Measurements from ENCODE around the gene TP53AIP1. TPM values are rescaled to one million over a fixed set of nuclear protein-coding genes. Genes with fewer than 3 reads are reported as not detected.

The TP53AIP1 gene
- total and polyA plus RNA-seq, 10 of the 15 experiments (the other 5 are each of a cell fraction or from before 2014, with no cell fraction given): 0.01 TPM; not detected in 9

DNA sequence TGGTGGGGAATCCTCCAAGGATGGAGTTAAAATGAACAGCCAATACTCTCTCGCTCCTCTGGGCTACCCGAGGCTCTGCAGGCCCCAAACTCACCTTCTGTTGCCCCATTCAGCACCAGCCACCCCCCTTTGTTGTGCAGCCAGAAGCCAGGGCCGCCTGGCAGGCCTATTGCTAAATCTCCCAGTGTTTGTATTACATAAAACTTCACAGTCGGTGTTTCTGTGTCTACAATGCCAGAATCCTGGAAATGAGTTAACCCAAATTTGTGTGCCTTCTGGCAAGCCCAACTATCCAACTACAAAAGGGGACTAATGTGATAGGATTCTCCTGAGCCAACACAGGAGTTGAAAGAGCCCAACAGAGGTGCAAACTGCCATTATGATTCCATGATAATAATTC is 42.2 kb downstream of the TP53AIP1 start (continued):
- TF ChIP-seq IKZF1 (conservative IDR thresholded peaks at IDR 0.05) (no peak), MTA2 (IDR thresholded peaks at IDR 0.05; ENCODE audit: low read depth) (no peak), CREB1 (IDR thresholded peaks at IDR 0.05; ENCODE audit: low read depth) (no peak), YY1 (IDR thresholded peaks at IDR 0.05; ENCODE audit: low read depth, low read length) (no peak), BMI1 (IDR thresholded peaks at IDR 0.05; ENCODE audit: borderline replicate concordance) (no peak)

DNA sequence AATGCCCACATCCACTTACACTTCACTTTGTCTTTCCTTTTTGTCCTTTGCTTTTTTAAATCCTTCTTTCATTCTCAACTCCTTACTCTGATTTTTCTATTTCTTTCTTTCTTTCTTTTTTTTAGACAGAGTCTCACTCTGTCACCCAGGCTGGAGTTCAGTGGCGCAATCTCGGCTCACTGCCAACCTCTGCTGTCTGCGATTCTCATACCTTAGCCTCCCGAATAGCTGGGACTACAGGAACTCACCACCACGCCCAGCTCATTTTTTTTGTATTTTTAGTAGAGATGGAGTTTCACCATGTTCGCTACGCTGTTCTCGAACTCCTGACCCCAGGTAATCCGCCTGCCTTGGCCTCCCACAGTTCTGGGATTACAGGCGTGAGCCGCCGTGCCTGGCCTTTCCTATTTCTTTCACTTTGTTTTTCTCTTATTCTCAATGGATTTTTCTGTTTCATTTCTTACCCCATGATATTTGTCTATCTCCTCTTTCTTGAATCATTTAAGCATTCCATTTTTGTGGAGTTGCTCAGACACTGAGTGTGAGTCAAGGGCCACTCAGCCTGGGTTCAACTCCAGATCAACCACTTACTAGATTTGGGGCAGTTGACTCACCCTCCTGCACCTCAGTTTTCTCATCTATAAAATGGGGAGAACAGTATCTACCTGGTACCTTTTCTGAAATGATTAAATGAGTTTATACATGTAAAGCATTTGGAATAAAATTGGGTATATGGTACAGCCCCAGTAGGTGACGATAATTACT is 43.9 kb downstream of the TP53AIP1 start:
- no peak overlapping the region for H3K4me3 ChIP-seq
- ChIA-PET CTCF (no interaction called here), RAD21 (ENCODE audit: unreplicated experiment) (no interaction called here), SMC1A (ENCODE audit: uncharacterized antibody, unreplicated experiment) (interaction anchor here (1.1 to 1.2 kb wide), 2 partner anchors 9 to 12 kb away, joined by 3 read pairs; no protein-coding TSS in a partner anchor), POLR2A (no interaction called here)
- intact Hi-C loops (cut with micrococcal nuclease; ENCODE audit: unreplicated experiment) (no loop called here), in situ Hi-C loops (cut with MboI) (no loop called here)
- H3K4me1 ChIP-seq (ENCODE audit: control insufficient read depth, insufficient read depth, low read length): peaks cover 3% of the 10 kb centered on the region
- BruUV-seq (replicated peaks): no TSS peak
- ATAC-seq: no peak
- FAIRE-seq: no peak
- no peak overlapping the region for H3K27ac ChIP-seq (ENCODE audit: control insufficient read depth, insufficient read depth)
- TF ChIP-seq, protein P1, sequence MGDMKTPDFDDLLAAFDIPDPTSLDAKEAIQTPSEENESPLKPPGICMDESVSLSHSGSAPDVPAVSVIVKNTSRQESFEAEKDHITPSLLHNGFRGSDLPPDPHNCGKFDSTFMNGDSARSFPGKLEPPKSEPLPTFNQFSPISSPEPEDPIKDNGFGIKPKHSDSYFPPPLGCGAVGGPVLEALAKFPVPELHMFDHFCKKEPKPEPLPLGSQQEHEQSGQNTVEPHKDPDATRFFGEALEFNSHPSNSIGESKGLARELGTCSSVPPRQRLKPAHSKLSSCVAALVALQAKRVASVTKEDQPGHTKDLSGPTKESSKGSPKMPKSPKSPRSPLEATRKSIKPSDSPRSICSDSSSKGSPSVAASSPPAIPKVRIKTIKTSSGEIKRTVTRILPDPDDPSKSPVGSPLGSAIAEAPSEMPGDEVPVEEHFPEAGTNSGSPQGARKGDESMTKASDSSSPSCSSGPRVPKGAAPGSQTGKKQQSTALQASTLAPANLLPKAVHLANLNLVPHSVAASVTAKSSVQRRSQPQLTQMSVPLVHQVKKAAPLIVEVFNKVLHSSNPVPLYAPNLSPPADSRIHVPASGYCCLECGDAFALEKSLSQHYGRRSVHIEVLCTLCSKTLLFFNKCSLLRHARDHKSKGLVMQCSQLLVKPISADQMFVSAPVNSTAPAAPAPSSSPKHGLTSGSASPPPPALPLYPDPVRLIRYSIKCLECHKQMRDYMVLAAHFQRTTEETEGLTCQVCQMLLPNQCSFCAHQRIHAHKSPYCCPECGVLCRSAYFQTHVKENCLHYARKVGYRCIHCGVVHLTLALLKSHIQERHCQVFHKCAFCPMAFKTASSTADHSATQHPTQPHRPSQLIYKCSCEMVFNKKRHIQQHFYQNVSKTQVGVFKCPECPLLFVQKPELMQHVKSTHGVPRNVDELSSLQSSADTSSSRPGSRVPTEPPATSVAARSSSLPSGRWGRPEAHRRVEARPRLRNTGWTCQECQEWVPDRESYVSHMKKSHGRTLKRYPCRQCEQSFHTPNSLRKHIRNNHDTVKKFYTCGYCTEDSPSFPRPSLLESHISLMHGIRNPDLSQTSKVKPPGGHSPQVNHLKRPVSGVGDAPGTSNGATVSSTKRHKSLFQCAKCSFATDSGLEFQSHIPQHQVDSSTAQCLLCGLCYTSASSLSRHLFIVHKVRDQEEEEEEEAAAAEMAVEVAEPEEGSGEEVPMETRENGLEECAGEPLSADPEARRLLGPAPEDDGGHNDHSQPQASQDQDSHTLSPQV (IDR thresholded peaks at IDR 0.05): no peak
- TF ChIP-seq, protein P2, sequence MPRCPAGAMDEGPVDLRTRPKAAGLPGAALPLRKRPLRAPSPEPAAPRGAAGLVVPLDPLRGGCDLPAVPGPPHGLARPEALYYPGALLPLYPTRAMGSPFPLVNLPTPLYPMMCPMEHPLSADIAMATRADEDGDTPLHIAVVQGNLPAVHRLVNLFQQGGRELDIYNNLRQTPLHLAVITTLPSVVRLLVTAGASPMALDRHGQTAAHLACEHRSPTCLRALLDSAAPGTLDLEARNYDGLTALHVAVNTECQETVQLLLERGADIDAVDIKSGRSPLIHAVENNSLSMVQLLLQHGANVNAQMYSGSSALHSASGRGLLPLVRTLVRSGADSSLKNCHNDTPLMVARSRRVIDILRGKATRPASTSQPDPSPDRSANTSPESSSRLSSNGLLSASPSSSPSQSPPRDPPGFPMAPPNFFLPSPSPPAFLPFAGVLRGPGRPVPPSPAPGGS (IDR thresholded peaks at IDR 0.05; ENCODE audit: borderline replicate concordance, insufficient read depth, low read depth, low read length, poor library complexity, severe bottlenecking): no peak
- no peak for TF ChIP-seq RBBP5 (conservative IDR thresholded peaks at IDR 0.05)
- no peaks in the 10 kb centered on the region for H3K79me2 ChIP-seq (ENCODE audit: control insufficient read depth, insufficient read depth, low read length)
- H4K20me1 ChIP-seq (ENCODE audit: control insufficient read depth, insufficient read depth): no peaks in the 10 kb centered on the region
- DNase-seq (ENCODE audit: low read depth, low spot score): no peak
- peaks cover 3% of the 10 kb centered on the region in 2 experiments; a peak in 2 of 4 replicates for H3K27me3 ChIP-seq (replicated peaks in 1 of 2; ENCODE audit: control insufficient read depth in 2 of 2, insufficient read depth in 2 of 2, low read length in 1 of 2)
- no peak overlapping the region for H3K4me2 ChIP-seq (ENCODE audit: control insufficient read depth, insufficient read depth)
- no peaks in the 10 kb centered on the region for H3K36me3 ChIP-seq (ENCODE audit: control insufficient read depth in 2 of 2, insufficient read depth in 2 of 2, low read length in 1 of 2)
- no peak overlapping the region for H3K9ac ChIP-seq (ENCODE audit: control insufficient read depth, insufficient read depth, low read length)
- no peaks in the 10 kb centered on the region for H3K9me3 ChIP-seq (replicated peaks; ENCODE audit: control insufficient read depth, insufficient read depth, low read length)
- H2AFZ ChIP-seq (ENCODE audit: control insufficient read depth, low read depth, low read length): no peak overlapping the region
- 43% methylated on average over 13 of the region's 13 CpGs for WGBS (ENCODE audit: insufficient coverage, insufficient replicate concordance, low lambda C conversion rate, missing lambda C conversion rate)

All from GM12878 (cell line).